NCI-H748 treated with DMSO at 0.1 percent for 48 hours (cell line): Measurements from ENCODE around the gene ZNF609.

Experiments used
- DNase-seq: peaks from one replicate; lab custom pipeline; 2025; lab: John Stamatoyannopoulos, UW

Gene ZNF609

GRCh38 chr15:64460206-64460723, at the start of gene ZNF609:
TSS of gene ZNF609 (plus strand) at chr15:64460578. CDS start at chr15:64499420, 38,842 bp downstream.
- DNase-seq, result peak; percentile 23

GRCh38 chr15:64412216-64412615, 48.2 kb upstream of the ZNF609 start:
- DNase-seq, result no peak

- DNase-seq, result no peak
These were observed 37.7 kb upstream of the ZNF609 start for GRCh38 chr15:64422697-64423096.

- DNase-seq, result no peak
These were observed 36.4 kb upstream of the ZNF609 start for GRCh38 chr15:64423970-64424369.

GRCh38 chr15:64425221-64425620, 35.2 kb upstream of the ZNF609 start:
- DNase-seq, result no peak

GRCh38 chr15:64426845-64427465, 33.4 kb upstream of the ZNF609 start:
- DNase-seq, result no peak

GRCh38 chr15:64429448-64429847, 30.9 kb upstream of the ZNF609 start:
- DNase-seq, result no peak

- DNase-seq, result no peak
These were observed 30.2 kb upstream of the ZNF609 start for GRCh38 chr15:64430000-64430735.

GRCh38 chr15:64437982-64438381, 22.4 kb upstream of the ZNF609 start:
- no peak for DNase-seq

GRCh38 chr15:64438653-64439447, 21.5 kb upstream of the ZNF609 start:
- no peak for DNase-seq

GRCh38 chr15:64441852-64442251, 18.5 kb upstream of the ZNF609 start:
- no peak for DNase-seq

- DNase-seq, result no peak
These were observed 17.4 kb upstream of the ZNF609 start for GRCh38 chr15:64443016-64443415.

- DNase-seq, result no peak
These were observed 16.4 kb upstream of the ZNF609 start for GRCh38 chr15:64443747-64444621.

- no peak for DNase-seq
These were observed 15.5 kb upstream of the ZNF609 start for GRCh38 chr15:64444836-64445235.

GRCh38 chr15:64447536-64448315, 12.7 kb upstream of the ZNF609 start:
- DNase-seq, result no peak

- no peak for DNase-seq
These were observed 7.2 kb upstream of the ZNF609 start for GRCh38 chr15:64452988-64453688.

- DNase-seq, result no peak
These were observed 6.7 kb upstream of the ZNF609 start for GRCh38 chr15:64453689-64454037.

GRCh38 chr15:64454282-64454681, 6.1 kb upstream of the ZNF609 start:
- DNase-seq, result no peak

GRCh38 chr15:64455961-64456371, 4.4 kb upstream of the ZNF609 start:
- no peak for DNase-seq

GRCh38 chr15:64456634-64457108, 3.7 kb upstream of the ZNF609 start:
- no peak for DNase-seq
